Measurements from ENCODE around the gene KLRC4. TPM values are rescaled to one million over a fixed set of nuclear protein-coding genes. Genes with fewer than 3 reads are reported as not detected.

The KLRC4 gene
- total RNA-seq, 1 donor from 2014 or later: not detected

DNA sequence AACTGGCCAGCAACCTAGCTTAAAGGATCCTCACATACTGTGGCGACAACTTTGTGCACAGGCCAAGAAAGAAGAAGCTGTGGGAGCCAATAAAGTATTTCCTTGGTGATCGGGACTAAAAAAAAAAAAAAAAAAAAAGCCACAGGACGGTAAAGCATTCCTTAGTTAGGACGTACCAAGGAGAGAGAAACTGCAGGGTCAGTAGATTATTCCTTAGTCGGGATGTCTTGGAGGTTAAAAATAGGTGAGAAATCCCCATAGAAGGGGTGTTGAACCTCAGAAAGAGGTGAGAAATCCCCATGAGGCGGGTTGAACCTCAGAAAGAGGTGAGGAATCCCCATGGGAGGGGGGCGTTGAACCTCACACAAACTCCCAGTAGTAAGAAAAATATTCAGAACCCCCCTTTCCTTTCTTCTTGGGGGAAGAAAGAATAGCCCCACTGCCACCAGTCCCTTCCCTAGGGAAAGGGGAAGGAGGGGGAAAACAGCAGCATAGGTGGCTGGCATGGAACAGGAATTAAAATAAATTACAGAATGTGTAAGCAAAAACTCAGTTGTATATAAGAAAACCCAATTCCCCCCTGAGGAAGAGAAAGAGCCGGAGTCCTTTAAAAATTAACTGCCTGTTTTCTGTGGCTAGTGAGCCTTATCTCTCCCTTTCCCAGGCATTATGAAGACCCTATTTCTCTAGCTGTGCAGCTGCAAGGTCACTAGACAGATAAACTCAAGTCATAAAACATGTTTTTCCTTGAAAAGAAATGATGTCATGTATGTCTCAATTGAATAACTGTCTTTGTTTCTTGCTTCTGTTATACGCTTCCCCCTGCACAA lies 46.5 kb downstream of the KLRC4 start:
- intact Hi-C loops (cut with micrococcal nuclease): loop anchor here (5.0 kb wide), 1 partner anchor 1336 kb away; no protein-coding TSS in a partner anchor
- Mint-ChIP-seq H3K27ac (no peak overlapping the region), H3K4me1 (ENCODE audit: low read depth) (no peaks in the 10 kb centered on the region), H3K27me3 (ENCODE audit: insufficient read depth) (peaks cover 42% of the 10 kb centered on the region), H3K36me3 (ENCODE audit: low read depth) (no peaks in the 10 kb centered on the region), H3K4me3 (no peak overlapping the region), H3K9me3 (peaks cover 2% of the 10 kb centered on the region)
- DNase-seq (ENCODE audit: low spot score): no peak

DNA sequence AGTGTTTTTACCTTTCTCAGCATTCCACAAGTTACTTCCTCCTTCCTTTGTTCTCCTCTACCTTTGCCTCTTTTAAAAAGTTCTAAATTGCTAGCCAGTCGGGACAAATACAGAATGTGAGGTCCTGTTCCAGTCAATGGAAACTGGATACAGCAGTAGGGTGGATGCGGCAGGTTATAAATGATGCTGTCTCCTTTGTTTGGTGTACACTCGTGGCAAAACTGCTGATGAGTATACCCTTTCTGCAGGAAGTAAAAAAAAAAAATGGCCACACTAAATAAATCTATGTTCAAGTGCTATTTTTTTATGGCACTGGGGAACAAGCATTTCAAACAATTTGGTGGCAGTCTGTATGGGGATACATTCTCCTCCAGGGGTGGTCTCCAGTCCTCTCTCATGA lies 47.2 kb downstream of the KLRC4 start:
- Mint-ChIP-seq H3K27me3 (ENCODE audit: insufficient read depth) (peaks cover 39% of the 10 kb centered on the region), H3K9me3 (no peaks in the 10 kb centered on the region), H3K4me1 (ENCODE audit: low read depth) (no peaks in the 10 kb centered on the region), H3K27ac (no peak overlapping the region), H3K4me3 (no peak overlapping the region), H3K36me3 (ENCODE audit: low read depth) (no peaks in the 10 kb centered on the region)
- intact Hi-C loops (cut with micrococcal nuclease): loop anchor here (5.0 kb wide), 1 partner anchor 1335 kb away; no protein-coding TSS in a partner anchor
- DNase-seq (ENCODE audit: low spot score): no peak

DNA sequence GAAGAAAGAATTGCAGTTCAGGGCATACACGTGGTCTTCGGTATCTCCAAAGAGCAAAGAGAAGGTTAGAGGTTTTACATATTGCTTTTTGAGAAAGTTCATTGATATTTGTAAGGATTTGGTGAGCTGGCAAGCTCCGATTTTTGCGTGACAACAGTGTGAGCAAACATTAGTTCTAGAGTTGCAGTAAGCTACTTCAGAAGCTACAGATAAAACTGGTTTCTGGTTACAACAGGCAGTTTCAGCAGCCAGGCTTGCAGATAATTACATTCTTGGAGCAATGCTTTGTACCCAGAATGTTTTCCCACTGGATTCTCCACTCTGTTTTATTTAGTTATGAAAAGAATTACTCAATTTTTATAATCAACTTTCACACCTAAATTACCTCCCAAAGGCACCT lies 47.9 kb downstream of the KLRC4 start:
- H3K9me3 Mint-ChIP-seq: no peaks in the 10 kb centered on the region
- intact Hi-C loops (cut with micrococcal nuclease): loop anchor here (5.0 kb wide), 1 partner anchor 1334 kb away; no protein-coding TSS in a partner anchor
- no peak for DNase-seq (ENCODE audit: low spot score)
- no peaks in the 10 kb centered on the region for H3K36me3 Mint-ChIP-seq (ENCODE audit: low read depth)
- H3K27me3 Mint-ChIP-seq (ENCODE audit: insufficient read depth): peaks cover 35% of the 10 kb centered on the region
- H3K27ac Mint-ChIP-seq: no peak overlapping the region
- H3K4me1 Mint-ChIP-seq (ENCODE audit: low read depth): no peaks in the 10 kb centered on the region
- H3K4me3 Mint-ChIP-seq: no peak overlapping the region

DNA sequence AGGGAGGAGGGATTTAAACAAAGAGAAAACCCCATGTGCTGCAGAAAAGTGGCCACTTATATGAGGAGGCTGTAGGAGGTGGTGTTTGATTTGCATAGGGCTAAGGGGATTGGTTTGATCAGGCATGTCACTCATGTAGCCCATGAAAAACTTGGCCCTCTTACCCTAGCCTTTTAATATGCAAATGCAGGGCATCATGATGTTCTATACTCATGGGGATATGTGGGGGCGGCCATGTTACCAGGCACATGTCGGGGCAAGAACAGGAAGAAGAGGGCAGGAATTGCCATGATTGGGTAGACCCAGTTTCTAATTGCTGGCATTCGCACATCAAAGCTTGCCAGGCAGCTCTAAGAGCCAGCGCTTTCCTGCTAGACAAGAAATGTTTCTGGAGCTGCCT lies 48.5 kb downstream of the KLRC4 start:
- no peak overlapping the region for H3K4me3 Mint-ChIP-seq
- H3K27ac Mint-ChIP-seq: no peak overlapping the region
- intact Hi-C loops (cut with micrococcal nuclease): loop anchor here (5.0 kb wide), 1 partner anchor 1334 kb away; no protein-coding TSS in a partner anchor
- H3K27me3 Mint-ChIP-seq (ENCODE audit: insufficient read depth): peaks cover 37% of the 10 kb centered on the region
- H3K36me3 Mint-ChIP-seq (ENCODE audit: low read depth): no peaks in the 10 kb centered on the region
- DNase-seq (ENCODE audit: low spot score): no peak
- H3K4me1 Mint-ChIP-seq (ENCODE audit: low read depth): no peaks in the 10 kb centered on the region
- no peaks in the 10 kb centered on the region for H3K9me3 Mint-ChIP-seq

DNA sequence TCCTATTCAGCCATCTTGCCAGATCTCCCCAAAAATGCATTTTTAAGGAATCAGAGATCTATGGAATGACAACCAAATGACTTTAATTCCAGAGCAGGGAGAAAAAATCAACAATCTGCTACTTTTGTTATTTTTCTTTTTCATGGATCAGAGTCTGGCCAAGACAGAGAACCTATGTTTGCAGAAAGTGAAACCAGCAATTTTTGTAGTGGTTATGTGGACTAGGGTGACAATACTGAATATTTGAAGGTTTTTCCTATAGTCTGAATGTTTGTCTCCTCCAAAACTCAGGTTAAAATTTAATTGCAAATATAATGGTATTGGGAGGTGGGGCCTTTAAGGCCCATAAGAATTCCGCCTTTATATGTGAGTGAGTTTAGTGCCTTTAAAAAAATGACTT lies 50.6 kb downstream of the KLRC4 start:
- H3K4me1 Mint-ChIP-seq (ENCODE audit: low read depth): no peaks in the 10 kb centered on the region
- H3K9me3 Mint-ChIP-seq: no peaks in the 10 kb centered on the region
- peaks cover 42% of the 10 kb centered on the region for H3K27me3 Mint-ChIP-seq (ENCODE audit: insufficient read depth)
- H3K36me3 Mint-ChIP-seq (ENCODE audit: low read depth): no peaks in the 10 kb centered on the region
- intact Hi-C loops (cut with micrococcal nuclease): no loop called here
- no peak overlapping the region for H3K27ac Mint-ChIP-seq
- no peak overlapping the region for H3K4me3 Mint-ChIP-seq
- DNase-seq (ENCODE audit: low spot score): no peak

DNA sequence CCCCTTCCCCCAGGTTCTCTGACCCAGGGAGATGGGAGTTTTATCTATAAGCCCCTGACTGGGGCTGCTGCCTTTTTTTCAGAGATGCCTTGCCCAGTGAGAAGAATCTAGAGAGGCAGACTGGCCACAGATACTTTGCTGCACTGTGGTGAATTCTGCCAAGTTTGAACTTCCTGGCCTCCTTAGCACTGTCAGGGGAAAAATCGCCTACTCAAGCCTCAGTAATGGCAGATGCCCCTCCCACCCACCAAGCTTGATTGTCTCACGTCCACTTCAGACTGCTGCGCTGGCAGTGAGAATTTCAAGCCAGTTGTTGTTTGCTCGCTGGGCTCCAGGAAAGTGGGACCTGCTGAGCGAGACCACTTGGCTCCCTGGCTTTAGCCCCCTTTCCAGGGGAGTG lies 51.4 kb downstream of the KLRC4 start:
- Mint-ChIP-seq H3K9me3 (no peaks in the 10 kb centered on the region), H3K4me1 (ENCODE audit: low read depth) (no peaks in the 10 kb centered on the region), H3K27ac (no peak overlapping the region), H3K27me3 (ENCODE audit: insufficient read depth) (peaks cover 45% of the 10 kb centered on the region), H3K4me3 (no peak overlapping the region), H3K36me3 (ENCODE audit: low read depth) (no peaks in the 10 kb centered on the region)
- intact Hi-C loops (cut with micrococcal nuclease): no loop called here
- DNase-seq (ENCODE audit: low spot score): no peak

Other genes starting within 250 kb of the KLRC4 start
- not detected in 2 replicates for gene OLR1, start 237.6 kb downstream of the KLRC4 start, total RNA-seq
- not detected in 2 replicates for gene TMEM52B, start 230.7 kb downstream of the KLRC4 start, total RNA-seq
- gene GABARAPL1, start 196.9 kb downstream of the KLRC4 start, total RNA-seq: 5.0 and 6.6 TPM in 2 replicates
- 2.5 and 2.7 TPM in 2 replicates for gene KLRD1, start 101.9 kb downstream of the KLRC4 start, total RNA-seq
- gene KLRK1, start 19.7 kb downstream of the KLRC4 start, total RNA-seq: not detected in 2 replicates
- gene KLRC3, start 10.8 kb upstream of the KLRC4 start, total RNA-seq: not detected in 2 replicates
- gene KLRC2, start 26.3 kb upstream of the KLRC4 start, total RNA-seq: not detected in 2 replicates
- 0.12 and 0.18 TPM in 2 replicates for gene KLRC1, start 43.6 kb upstream of the KLRC4 start, total RNA-seq
- gene EIF2S3B, start 96.1 kb upstream of the KLRC4 start, total RNA-seq: 0.20 and 0.39 TPM in 2 replicates
- gene MAGOHB, start 203.9 kb upstream of the KLRC4 start, total RNA-seq: 79.4 and 85.1 TPM in 2 replicates